ENCODE data around the gene TCF12.

The TCF12 gene

GRCh38 chr15:57027596-57027995 lies 109.2 kb downstream of the TCF12 start:
- Histone ChIP-seq H3K27ac (ENCODE audit: low read length) (no peak overlapping the region), H3K9ac (ENCODE audit: low read length) (no peak overlapping the region), H3K9me3 (ENCODE audit: control insufficient read depth, low read depth, low read length) (peaks cover 8% of the 10 kb centered on the region), H3K4me3 (ENCODE audit: low read length) (no peak overlapping the region), H3K36me3 (ENCODE audit: control insufficient read depth, low read depth, low read length) (no peaks in the 10 kb centered on the region), H3K4me1 (ENCODE audit: control insufficient read depth, low read depth, low read length) (peaks cover 12% of the 10 kb centered on the region), H3K27me3 (ENCODE audit: control insufficient read depth, insufficient read depth, low read length) (no peaks in the 10 kb centered on the region)

- Histone ChIP-seq H3K4me1 (ENCODE audit: control insufficient read depth, low read depth, low read length) (peaks cover 14% of the 10 kb centered on the region), H3K27ac (ENCODE audit: low read length) (no peak overlapping the region), H3K27me3 (ENCODE audit: control insufficient read depth, insufficient read depth, low read length) (no peaks in the 10 kb centered on the region), H3K4me3 (ENCODE audit: low read length) (no peak overlapping the region), H3K36me3 (ENCODE audit: control insufficient read depth, low read depth, low read length) (no peaks in the 10 kb centered on the region), H3K9ac (ENCODE audit: low read length) (no peak overlapping the region), H3K9me3 (ENCODE audit: control insufficient read depth, low read depth, low read length) (peaks cover 2% of the 10 kb centered on the region)
Measured at GRCh38 chr15:57028176-57028575, 109.7 kb downstream of the TCF12 start.

- Histone ChIP-seq H3K27me3 (ENCODE audit: control insufficient read depth, insufficient read depth, low read length) (no peaks in the 10 kb centered on the region), H3K27ac (ENCODE audit: low read length) (no peak overlapping the region)
Measured at GRCh38 chr15:57030011-57030410, 111.6 kb downstream of the TCF12 start.

GRCh38 chr15:57031082-57031481 lies 112.6 kb downstream of the TCF12 start:
- Histone ChIP-seq H3K36me3 (ENCODE audit: control insufficient read depth, low read depth, low read length) (no peaks in the 10 kb centered on the region), H3K9ac (ENCODE audit: low read length) (no peak overlapping the region), H3K4me3 (ENCODE audit: low read length) (no peak overlapping the region), H3K27ac (ENCODE audit: low read length) (no peak overlapping the region), H3K4me1 (ENCODE audit: control insufficient read depth, low read depth, low read length) (peaks cover 24% of the 10 kb centered on the region), H3K27me3 (ENCODE audit: control insufficient read depth, insufficient read depth, low read length) (no peaks in the 10 kb centered on the region), H3K9me3 (ENCODE audit: control insufficient read depth, low read depth, low read length) (no peaks in the 10 kb centered on the region)

More at GRCh38 chr15:57030011-57030410, 111.6 kb downstream of the TCF12 start:
- no peaks in the 10 kb centered on the region for H3K9me3 ChIP-seq (ENCODE audit: control insufficient read depth, low read depth, low read length)
- H3K36me3 ChIP-seq (ENCODE audit: control insufficient read depth, low read depth, low read length): no peaks in the 10 kb centered on the region
- H3K9ac ChIP-seq (ENCODE audit: low read length): no peak overlapping the region
- peaks cover 17% of the 10 kb centered on the region for H3K4me1 ChIP-seq (ENCODE audit: control insufficient read depth, low read depth, low read length)
- H3K4me3 ChIP-seq (ENCODE audit: low read length): no peak overlapping the region

- Histone ChIP-seq H3K27me3 (ENCODE audit: control insufficient read depth, insufficient read depth, low read length) (no peaks in the 10 kb centered on the region), H3K36me3 (ENCODE audit: control insufficient read depth, low read depth, low read length) (no peaks in the 10 kb centered on the region), H3K4me1 (ENCODE audit: control insufficient read depth, low read depth, low read length) (peaks cover 27% of the 10 kb centered on the region), H3K9me3 (ENCODE audit: control insufficient read depth, low read depth, low read length) (no peaks in the 10 kb centered on the region), H3K27ac (ENCODE audit: low read length) (no peak overlapping the region), H3K4me3 (ENCODE audit: low read length) (no peak overlapping the region), H3K9ac (ENCODE audit: low read length) (no peak overlapping the region)
Measured at GRCh38 chr15:57031605-57032004, 113.2 kb downstream of the TCF12 start.

- H3K9ac ChIP-seq (ENCODE audit: low read length): no peak overlapping the region
- peaks cover 27% of the 10 kb centered on the region for H3K4me1 ChIP-seq (ENCODE audit: control insufficient read depth, low read depth, low read length)
- no peaks in the 10 kb centered on the region for H3K27me3 ChIP-seq (ENCODE audit: control insufficient read depth, insufficient read depth, low read length)
- no peak overlapping the region for H3K4me3 ChIP-seq (ENCODE audit: low read length)
- no peak overlapping the region for H3K27ac ChIP-seq (ENCODE audit: low read length)
- H3K36me3 ChIP-seq (ENCODE audit: control insufficient read depth, low read depth, low read length): no peaks in the 10 kb centered on the region
- no peaks in the 10 kb centered on the region for H3K9me3 ChIP-seq (ENCODE audit: control insufficient read depth, low read depth, low read length)
Measured at GRCh38 chr15:57032338-57032737, 113.9 kb downstream of the TCF12 start.

GRCh38 chr15:57033715-57034439 lies 115.4 kb downstream of the TCF12 start:
- Histone ChIP-seq H3K27ac (ENCODE audit: low read length) (no peak overlapping the region), H3K36me3 (ENCODE audit: control insufficient read depth, low read depth, low read length) (no peaks in the 10 kb centered on the region), H3K27me3 (ENCODE audit: control insufficient read depth, insufficient read depth, low read length) (no peaks in the 10 kb centered on the region), H3K9me3 (ENCODE audit: control insufficient read depth, low read depth, low read length) (no peaks in the 10 kb centered on the region), H3K4me1 (ENCODE audit: control insufficient read depth, low read depth, low read length) (peaks cover 31% of the 10 kb centered on the region), H3K9ac (ENCODE audit: low read length) (no peak overlapping the region), H3K4me3 (ENCODE audit: low read length) (no peak overlapping the region)

GRCh38 chr15:57034613-57035012 lies 116.2 kb downstream of the TCF12 start:
- Histone ChIP-seq H3K9me3 (ENCODE audit: control insufficient read depth, low read depth, low read length) (no peaks in the 10 kb centered on the region), H3K4me1 (ENCODE audit: control insufficient read depth, low read depth, low read length) (peaks cover 38% of the 10 kb centered on the region), H3K9ac (ENCODE audit: low read length) (no peak overlapping the region), H3K4me3 (ENCODE audit: low read length) (no peak overlapping the region), H3K27ac (ENCODE audit: low read length) (no peak overlapping the region), H3K27me3 (ENCODE audit: control insufficient read depth, insufficient read depth, low read length) (no peaks in the 10 kb centered on the region), H3K36me3 (ENCODE audit: control insufficient read depth, low read depth, low read length) (no peaks in the 10 kb centered on the region)

GRCh38 chr15:57035664-57036063 lies 117.2 kb downstream of the TCF12 start:
- Histone ChIP-seq H3K4me1 (ENCODE audit: control insufficient read depth, low read depth, low read length) (peaks cover 47% of the 10 kb centered on the region), H3K4me3 (ENCODE audit: low read length) (no peak overlapping the region), H3K27ac (ENCODE audit: low read length) (no peak overlapping the region), H3K27me3 (ENCODE audit: control insufficient read depth, insufficient read depth, low read length) (no peaks in the 10 kb centered on the region), H3K9me3 (ENCODE audit: control insufficient read depth, low read depth, low read length) (no peaks in the 10 kb centered on the region), H3K36me3 (ENCODE audit: control insufficient read depth, low read depth, low read length) (no peaks in the 10 kb centered on the region), H3K9ac (ENCODE audit: low read length) (no peak overlapping the region)

- no peaks in the 10 kb centered on the region for H3K36me3 ChIP-seq (ENCODE audit: control insufficient read depth, low read depth, low read length)
- H3K27ac ChIP-seq (ENCODE audit: low read length): no peak overlapping the region
- H3K9ac ChIP-seq (ENCODE audit: low read length): no peak overlapping the region
- H3K4me3 ChIP-seq (ENCODE audit: low read length): no peak overlapping the region
- no peaks in the 10 kb centered on the region for H3K27me3 ChIP-seq (ENCODE audit: control insufficient read depth, insufficient read depth, low read length)
- H3K9me3 ChIP-seq (ENCODE audit: control insufficient read depth, low read depth, low read length): no peaks in the 10 kb centered on the region
- peaks cover 49% of the 10 kb centered on the region for H3K4me1 ChIP-seq (ENCODE audit: control insufficient read depth, low read depth, low read length)
Measured at GRCh38 chr15:57036352-57036751, 117.9 kb downstream of the TCF12 start.

- no peaks in the 10 kb centered on the region for H3K36me3 ChIP-seq (ENCODE audit: control insufficient read depth, low read depth, low read length)
- no peak overlapping the region for H3K27ac ChIP-seq (ENCODE audit: low read length)
- H3K4me3 ChIP-seq (ENCODE audit: low read length): no peak overlapping the region
- H3K9ac ChIP-seq (ENCODE audit: low read length): no peak overlapping the region
- H3K27me3 ChIP-seq (ENCODE audit: control insufficient read depth, insufficient read depth, low read length): no peaks in the 10 kb centered on the region
- no peaks in the 10 kb centered on the region for H3K9me3 ChIP-seq (ENCODE audit: control insufficient read depth, low read depth, low read length)
- peaks cover 47% of the 10 kb centered on the region for H3K4me1 ChIP-seq (ENCODE audit: control insufficient read depth, low read depth, low read length)
Measured at GRCh38 chr15:57037548-57037947, 119.1 kb downstream of the TCF12 start.

GRCh38 chr15:57038040-57038439 lies 119.6 kb downstream of the TCF12 start:
- Histone ChIP-seq H3K9ac (ENCODE audit: low read length) (no peak overlapping the region), H3K27me3 (ENCODE audit: control insufficient read depth, insufficient read depth, low read length) (no peaks in the 10 kb centered on the region), H3K9me3 (ENCODE audit: control insufficient read depth, low read depth, low read length) (no peaks in the 10 kb centered on the region), H3K27ac (ENCODE audit: low read length) (no peak overlapping the region), H3K36me3 (ENCODE audit: control insufficient read depth, low read depth, low read length) (no peaks in the 10 kb centered on the region), H3K4me3 (ENCODE audit: low read length) (no peak overlapping the region), H3K4me1 (ENCODE audit: control insufficient read depth, low read depth, low read length) (peaks cover 45% of the 10 kb centered on the region)

Data from iPS-18a (cell line).